Kidney epithelial cell (primary cell): ENCODE data around the gene CTSW. TPM values are rescaled to one million over a fixed set of nuclear protein-coding genes. Genes with fewer than 3 reads are reported as not detected.

Experiments
- DNase-seq: peaks from one replicate; pipeline ENCODE4 v3.0.0-alpha.2; 2010; ENCODE audit warnings: low read depth
- H3K27me3 ChIP-seq: 2 replicates; pipeline ENCODE4 v1.6.0; 2011; ENCODE audit warnings: low read length; ENCODE audit not compliant: control insufficient read depth, insufficient read depth
- H3K36me3 ChIP-seq: 2 replicates; pipeline ENCODE4 v1.5.1; 2011; ENCODE audit warnings: low read length; ENCODE audit not compliant: control insufficient read depth, insufficient read depth
- H3K4me3 ChIP-seq: 2 replicates; pipeline ENCODE4 v1.5.1; 2011; ENCODE audit warnings: low read depth, mild to moderate bottlenecking, control low read depth, low read length
- total RNA-seq: library from RNA; depleted of rRNA; stranded (reverse); fragments of >200 nt; gene quantifications from 2 replicates; pipeline ENCODE4 v1.2.3, GENCODE V29; 2015
- TF ChIP-seq, protein P1 (sequence below): IDR thresholded peaks from 2 replicates; pipeline ENCODE4 v1.5.1; 2011; ENCODE audit warnings: mild to moderate bottlenecking, moderate library complexity, low read length, control low read depth, inconsistent platforms; ENCODE audit not compliant: insufficient read depth, poor library complexity, severe bottlenecking

CTSW gene
- total RNA-seq, 1 donor from 2014 or later: not detected

DNA sequence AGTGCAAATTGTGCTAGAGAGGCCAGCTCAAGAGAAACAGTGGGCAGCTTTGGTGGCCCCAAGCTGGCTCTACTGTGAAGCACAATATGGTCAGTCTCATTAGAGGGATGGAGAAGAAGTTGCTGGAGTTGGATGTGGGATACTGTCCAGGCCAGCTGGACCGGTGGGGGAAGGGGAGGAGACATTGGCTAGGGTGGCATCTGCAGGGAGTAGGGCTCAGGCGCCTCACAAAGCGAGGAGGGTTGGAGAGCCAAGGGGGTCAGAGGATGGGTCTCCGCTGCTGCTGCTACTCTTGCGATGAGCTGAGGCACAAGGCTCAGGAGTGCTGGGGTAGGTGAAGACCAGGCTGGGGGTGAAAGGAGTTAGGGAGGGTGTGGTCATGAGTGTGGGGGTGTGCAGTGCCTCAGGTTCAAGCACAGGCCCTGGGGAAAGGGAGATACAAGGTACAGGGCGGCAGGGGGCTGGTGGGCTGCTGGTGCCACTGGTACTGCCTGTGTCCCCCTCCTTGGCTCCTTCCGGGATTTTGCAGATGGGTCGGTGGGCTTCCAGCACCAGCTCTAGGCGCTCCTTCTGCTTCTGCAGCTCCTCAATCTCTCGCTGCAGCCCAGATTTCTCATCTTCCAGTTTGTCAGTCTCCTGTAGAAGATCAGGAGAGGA, 13.2 kb downstream of the CTSW start:
- no peaks in the 10 kb centered on the region for H3K27me3 ChIP-seq
- no peak overlapping the region for H3K4me3 ChIP-seq
- TF ChIP-seq, protein P1, sequence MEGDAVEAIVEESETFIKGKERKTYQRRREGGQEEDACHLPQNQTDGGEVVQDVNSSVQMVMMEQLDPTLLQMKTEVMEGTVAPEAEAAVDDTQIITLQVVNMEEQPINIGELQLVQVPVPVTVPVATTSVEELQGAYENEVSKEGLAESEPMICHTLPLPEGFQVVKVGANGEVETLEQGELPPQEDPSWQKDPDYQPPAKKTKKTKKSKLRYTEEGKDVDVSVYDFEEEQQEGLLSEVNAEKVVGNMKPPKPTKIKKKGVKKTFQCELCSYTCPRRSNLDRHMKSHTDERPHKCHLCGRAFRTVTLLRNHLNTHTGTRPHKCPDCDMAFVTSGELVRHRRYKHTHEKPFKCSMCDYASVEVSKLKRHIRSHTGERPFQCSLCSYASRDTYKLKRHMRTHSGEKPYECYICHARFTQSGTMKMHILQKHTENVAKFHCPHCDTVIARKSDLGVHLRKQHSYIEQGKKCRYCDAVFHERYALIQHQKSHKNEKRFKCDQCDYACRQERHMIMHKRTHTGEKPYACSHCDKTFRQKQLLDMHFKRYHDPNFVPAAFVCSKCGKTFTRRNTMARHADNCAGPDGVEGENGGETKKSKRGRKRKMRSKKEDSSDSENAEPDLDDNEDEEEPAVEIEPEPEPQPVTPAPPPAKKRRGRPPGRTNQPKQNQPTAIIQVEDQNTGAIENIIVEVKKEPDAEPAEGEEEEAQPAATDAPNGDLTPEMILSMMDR: no peak
- DNase-seq: no peak
- no peaks in the 10 kb centered on the region for H3K36me3 ChIP-seq

DNA sequence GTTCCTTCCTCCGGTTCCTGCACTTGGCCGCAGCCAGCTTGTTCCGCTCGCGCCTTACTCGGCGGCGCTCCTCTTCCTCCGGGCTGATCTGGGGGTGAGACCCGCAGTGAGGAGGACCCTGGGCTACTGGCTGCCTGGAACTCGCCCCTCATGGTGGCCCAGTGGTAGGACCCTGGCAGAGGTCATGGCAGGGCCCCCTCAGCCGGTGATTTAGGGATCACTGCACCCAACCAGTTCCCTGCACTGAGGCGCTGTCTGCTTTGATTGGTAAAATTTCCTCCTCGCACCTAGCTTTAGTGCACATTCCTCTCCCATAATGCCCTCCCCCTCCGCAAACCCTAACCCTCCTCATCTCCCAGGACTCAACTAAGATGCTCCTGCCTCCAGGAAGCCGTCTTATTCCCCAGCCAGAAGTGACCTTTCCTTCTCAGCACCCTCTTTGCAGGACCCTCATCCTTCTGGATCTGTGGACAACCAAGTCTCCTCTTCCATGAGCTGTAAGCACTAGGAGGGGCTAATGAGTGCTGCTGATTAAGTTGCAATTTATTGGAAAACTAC, 14.5 kb downstream of the CTSW start:
- TF ChIP-seq, protein P1: no peak
- H3K27me3 ChIP-seq: no peaks in the 10 kb centered on the region
- H3K4me3 ChIP-seq: no peak overlapping the region
- DNase-seq: no peak
- no peaks in the 10 kb centered on the region for H3K36me3 ChIP-seq

DNA sequence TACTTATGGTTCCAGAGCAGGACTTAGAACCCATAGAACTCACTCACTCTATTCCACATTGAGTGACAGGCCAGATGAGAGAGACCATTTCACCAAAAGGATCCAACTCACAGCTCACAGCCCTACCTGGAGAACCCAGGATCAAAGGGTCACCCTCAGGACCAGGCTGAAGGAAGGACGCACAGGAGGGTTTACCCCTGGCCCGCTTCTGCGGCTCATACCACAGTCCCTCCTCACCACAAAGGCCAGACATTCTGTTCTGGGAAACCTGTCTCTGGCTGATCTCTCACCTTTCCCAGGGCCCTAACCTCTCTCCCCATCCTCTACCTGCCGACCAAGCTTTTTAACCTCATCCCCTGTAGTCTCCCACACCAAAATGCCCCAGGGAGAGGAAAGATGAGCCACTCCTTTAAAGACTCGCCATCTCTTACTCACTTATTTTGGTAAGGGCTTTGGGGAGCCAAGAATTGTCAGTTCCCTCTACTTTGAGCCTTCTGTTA, 15.9 kb downstream of the CTSW start:
- Histone ChIP-seq H3K4me3 (no peak overlapping the region), H3K27me3 (no peaks in the 10 kb centered on the region), H3K36me3 (no peaks in the 10 kb centered on the region)
- no peak for DNase-seq
- TF ChIP-seq, protein P1: no peak

DNA sequence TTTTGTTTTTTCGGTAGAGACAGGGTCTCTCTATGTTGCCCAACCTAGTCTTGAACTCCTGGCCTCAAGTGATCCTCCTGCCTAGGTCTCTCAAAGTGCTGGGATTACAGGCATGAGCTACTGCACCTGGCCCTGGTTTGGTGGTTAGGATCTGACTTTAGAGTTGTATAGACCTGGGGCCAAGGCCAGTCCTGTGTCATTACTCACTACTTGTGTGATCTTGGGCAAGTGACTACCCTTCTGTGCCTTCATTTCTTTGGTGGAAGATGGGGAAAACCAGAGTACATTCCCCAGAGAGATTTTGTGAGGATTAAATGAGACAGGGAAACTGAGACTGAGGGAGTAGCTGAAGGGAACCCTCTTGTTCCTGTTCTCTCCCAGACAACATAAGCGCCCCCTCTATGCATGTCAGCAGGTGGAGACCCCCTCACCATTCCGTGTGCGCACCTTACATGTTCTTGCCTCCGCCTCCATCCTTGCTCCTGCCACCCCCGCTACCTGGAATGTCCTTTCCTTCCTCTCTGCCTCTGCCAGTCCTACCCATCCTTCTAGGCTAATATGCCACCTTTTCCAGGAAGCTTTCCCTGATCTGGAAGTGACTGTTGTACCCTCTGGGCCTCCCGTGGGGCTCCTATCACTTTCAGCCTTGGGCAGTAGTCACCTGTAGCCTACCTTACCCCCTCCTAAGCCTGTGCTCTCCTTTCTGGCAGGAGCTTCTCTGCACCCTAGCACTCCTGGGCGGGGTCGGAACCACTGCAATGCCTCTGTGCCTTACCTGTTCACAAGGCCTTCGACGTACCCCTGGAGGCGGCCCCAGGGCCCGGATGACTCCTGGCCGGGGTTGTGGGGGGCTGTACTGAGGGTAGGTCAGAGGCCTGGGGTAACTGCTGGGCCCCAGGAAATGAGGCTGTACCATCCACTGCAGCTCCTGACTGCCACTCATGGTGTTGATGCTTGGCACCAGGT, 16.7 kb downstream of the CTSW start:
- no peak for DNase-seq
- no peaks in the 10 kb centered on the region for H3K36me3 ChIP-seq
- TF ChIP-seq, protein P1: no peak
- H3K27me3 ChIP-seq: no peaks in the 10 kb centered on the region
- no peak overlapping the region for H3K4me3 ChIP-seq

DNA sequence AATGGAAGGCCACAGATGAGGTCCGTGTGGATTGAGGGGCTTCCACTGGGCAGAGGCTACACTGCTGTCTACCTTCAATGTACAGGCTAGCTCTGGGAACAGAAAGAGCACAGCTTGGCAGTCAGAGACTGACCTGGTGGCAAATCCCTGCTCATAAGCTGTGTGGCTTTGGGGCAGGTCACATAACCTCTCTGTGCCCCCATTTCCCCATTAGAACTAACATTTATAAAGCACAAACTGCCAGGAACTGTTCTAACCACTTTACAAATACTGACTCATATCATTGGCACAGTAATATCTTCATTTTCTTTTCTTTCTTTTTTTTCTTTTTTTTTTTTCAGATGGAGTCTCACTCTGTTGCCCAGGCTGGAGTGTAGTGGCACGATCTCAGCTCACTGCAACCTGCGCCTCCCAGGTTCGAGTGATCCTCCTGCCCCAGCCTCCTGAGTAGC, 17.4 kb downstream of the CTSW start:
- TF ChIP-seq, protein P1: no peak
- Histone ChIP-seq H3K36me3 (no peaks in the 10 kb centered on the region), H3K27me3 (no peaks in the 10 kb centered on the region), H3K4me3 (no peak overlapping the region)
- DNase-seq: no peak
